K562 (cell line): Measurements from ENCODE around the gene MBD3. TPM values are rescaled to one million over a fixed set of nuclear protein-coding genes. Genes with fewer than 3 reads are reported as not detected.

Experiments
- ATAC-seq: fragments of 200-7000 bp; cut with Tn5 transposase; 3 replicates; pipeline ENCODE4 v1.9.1; 2020; ENCODE audit warnings: moderate library complexity
- Bru-seq: library from RNA; stranded (reverse); fragments of 400-500 nt; gene quantifications from one replicate; lab custom pipeline; 2021; lab: Mats Ljungman, UMichigan
- BruChase-seq, 2 experiments: library from RNA; stranded (reverse); fragments of 400-500 nt; gene quantifications; one replicate each; lab custom pipeline; 2021; lab: Mats Ljungman, UMichigan
- BruUV-seq: library from RNA; stranded (reverse); fragments of 400-500 nt; replicated peaks from 2 replicates; lab custom pipeline; 2021; lab: Mats Ljungman, UMichigan
- CTCF ChIA-PET: fragments of 300-600 bp; formaldehyde crosslinking; extraction: SDS; loops from one replicate; lab custom pipeline; 2021; ENCODE audit warnings: low intra/inter-chr PET ratio; lab: Yijun Ruan, JAX
- POLR2A ChIA-PET: fragments of 300-600, 350-650 bp; sonication (Branson Sonifier 250); formaldehyde crosslinking; extraction: SDS; loops from one replicate; lab custom pipeline; 2021; ENCODE audit warnings: antibody characterized with exemption, inconsistent platforms; lab: Yijun Ruan, JAX
- DNase-seq, 4 experiments: peaks; one replicate each; pipeline versions ENCODE4 v3.0.0 to v3.0.0-alpha.2; 2011 to 2018; ENCODE audit warnings: low spot score in 3 of 4, mixed read lengths in 3 of 4; ENCODE audit errors: extremely low read depth in 1 of 4
- FAIRE-seq: peaks from 2 replicates; lab custom pipeline; 2011; peaks lifted over from hg19 to GRCh38; lab: Jason Lieb, UNC
- H2AFZ ChIP-seq: 2 replicates; pipeline ENCODE4 v1.6.0; 2011; ENCODE audit warnings: low read depth, low read length, control low read depth, inconsistent platforms
- H3K27ac ChIP-seq: fragments of 200-600 bp; 3 replicates; pipeline ENCODE4 v1.8.0; 2011; ENCODE audit warnings: low read depth, mild to moderate bottlenecking, control low read depth, inconsistent platforms, low read length, moderate library complexity, mixed read lengths; ENCODE audit errors: extremely low read depth
- H3K27me3 ChIP-seq, 2 experiments: fragments of 300-600 bp in 1 of 2; 2 replicates in 1 of 2; 3 replicates in 1 of 2; pipeline versions ENCODE4 v1.6.0 to v1.8.0; 2011; ENCODE audit warnings: inconsistent platforms in 2 of 2, low read length in 2 of 2, mild to moderate bottlenecking in 1 of 2, mixed read lengths in 1 of 2, moderate library complexity in 1 of 2; ENCODE audit not compliant: control insufficient read depth in 2 of 2, insufficient read depth in 2 of 2
- H3K36me3 ChIP-seq: fragments of 300-600 bp; 3 replicates; pipeline ENCODE4 v1.8.0; 2011; ENCODE audit warnings: mild to moderate bottlenecking, low read length, inconsistent platforms; ENCODE audit not compliant: control insufficient read depth, insufficient read depth
- H3K4me1 ChIP-seq, 2 experiments: fragments of 200-600 bp in 1 of 2; replicated peaks in 1 of 2; 2 replicates in 1 of 2; 3 replicates in 1 of 2; pipeline versions ENCODE4 v1.5.1 to v1.8.0; 2011; ENCODE audit warnings: inconsistent platforms in 2 of 2, low read length in 2 of 2, mild to moderate bottlenecking in 1 of 2, mixed read lengths in 1 of 2, moderate library complexity in 1 of 2; ENCODE audit not compliant: control insufficient read depth in 2 of 2, insufficient read depth in 2 of 2
- H3K4me2 ChIP-seq: 2 replicates; pipeline ENCODE4 v1.6.1; 2011; ENCODE audit warnings: low read length, control low read depth, inconsistent platforms, mixed read lengths; ENCODE audit not compliant: insufficient read depth
- H3K4me3 ChIP-seq: fragments of 200-600 bp; sonication (generic), shearing (Covaris generic); 2 replicates; pipeline ENCODE4 v1.5.1; 2016; ENCODE audit warnings: control low read depth, inconsistent platforms
- H3K79me2 ChIP-seq: fragments of 200-600 bp; 3 replicates; pipeline ENCODE4 v1.8.0; 2011; ENCODE audit warnings: low read length, inconsistent platforms; ENCODE audit not compliant: control insufficient read depth, insufficient read depth
- H3K9ac ChIP-seq, 2 experiments: 2 replicates each; pipeline versions ENCODE4 v1.6.0 to v1.6.1; 2011; ENCODE audit warnings: low read depth in 2 of 2, low read length in 2 of 2, control low read depth in 1 of 2, inconsistent platforms in 1 of 2, mild to moderate bottlenecking in 1 of 2, mixed read lengths in 1 of 2; ENCODE audit not compliant: insufficient read depth in 1 of 2
- H3K9me1 ChIP-seq: one replicate; pipeline ENCODE4 v1.6.0; 2011; ENCODE audit warnings: inconsistent platforms, mild to moderate bottlenecking, low read length, moderate library complexity; ENCODE audit not compliant: control insufficient read depth, insufficient read depth
- H3K9me3 ChIP-seq: replicated peaks from 2 replicates; pipeline ENCODE4 v1.5.1; 2011; ENCODE audit warnings: low read depth, low read length, inconsistent platforms; ENCODE audit not compliant: control insufficient read depth, insufficient read depth
- H4K20me1 ChIP-seq: replicated peaks from 2 replicates; pipeline ENCODE4 v1.6.1; 2011; ENCODE audit warnings: low read length, inconsistent platforms, mixed read lengths; ENCODE audit not compliant: control insufficient read depth, insufficient read depth
- ARID1B ChIP-seq: fragments of 450-650 bp; IDR thresholded peaks from 2 replicates; pipeline ENCODE4 v1.6.1; 2016; ENCODE audit warnings: antibody characterized with exemption, mild to moderate bottlenecking, inconsistent platforms
- HIVEP1 ChIP-seq: fragments of 250-450 bp; sonication (Bioruptor Pico); IDR thresholded peaks from 2 replicates; pipeline ENCODE4 v1.4.0; 2020; ENCODE audit warnings: mild to moderate bottlenecking
- HOXB6 ChIP-seq: fragments of 250-450 bp; sonication (Bioruptor Pico); IDR thresholded peaks from 2 replicates; pipeline ENCODE4 v1.5.1; 2022; ENCODE audit warnings: mild to moderate bottlenecking, borderline replicate concordance
- NFYB ChIP-seq: IDR thresholded peaks from 2 replicates; pipeline ENCODE4 v1.6.1; 2011; ENCODE audit warnings: mild to moderate bottlenecking, moderate library complexity; ENCODE audit not compliant: insufficient read length; ENCODE audit errors: extremely low read depth
- ZC3H4 ChIP-seq: sonication (generic); formaldehyde crosslinking; IDR thresholded peaks from 2 replicates; pipeline ENCODE4 v1.9.0; 2021; ENCODE audit warnings: missing genetic modification reagents, borderline replicate concordance
- ZNF184 ChIP-seq: sonication (generic); formaldehyde crosslinking; IDR thresholded peaks from 2 replicates; pipeline ENCODE4 v1.5.0; 2020; ENCODE audit warnings: missing genetic modification reagents
- WGBS: fragments of 100-300 bp; shearing (Covaris generic); methylation state at CpG from one replicate; pipeline ENCODE4 v1.1.6; 2016; ENCODE audit warnings: low coverage, mixed read lengths; ENCODE audit not compliant: insufficient coverage; ENCODE audit errors: missing lambda C conversion rate; 5-methylcytosine and 5-hydroxymethylcytosine counted together
- in situ Hi-C: fragments of 300-500 bp; cut with MboI; formaldehyde crosslinking; loops from 4 replicates; pipeline ENCODE4 v1.15.0; 2018; ENCODE audit warnings: inconsistent platforms, mixed read lengths
- intact Hi-C: fragments of 100-400 bp; cut with micrococcal nuclease; formaldehyde crosslinking; loops from 2 replicates; pipeline ENCODE4 v1.14.2; 2022
- long read RNA-seq, 3 experiments: library from polyadenylated mRNA in 2 of 3; library from RNA in 1 of 3; unstranded in 2 of 3; stranded (forward) in 1 of 3; transcript quantifications; one replicate each; pipeline ENCODE4 v2.0.0, GENCODE V29; 2019 to 2022
- polyA minus RNA-seq, 3 experiments: library from RNA; depleted of rRNA, polyadenylated mRNA; stranded (reverse); fragments of >200 nt; gene quantifications; 2 replicates each; pipeline ENCODE4 v1.2.3, GENCODE V29; 2011
- polyA plus RNA-seq, 8 experiments: library from polyadenylated mRNA; depleted of rRNA in 4 of 8; stranded (reverse) in 5 of 8; unstranded in 3 of 8; fragments of >200 nt; fragmentation: Nextera tagmentation in 2 of 8; fragmentation: Illumina TruSeq in 1 of 8; extraction: Ambion mirVana in 2 of 8; extraction: Trizol in 1 of 8; gene quantifications; 2 replicates each; pipeline versions ENCODE4 v1.2.1 to v1.2.3, GENCODE V29; 2011 to 2014; ENCODE audit warnings: inconsistent platforms in 1 of 8, missing spikeins in 1 of 8
- total RNA-seq, 7 experiments: library from RNA; depleted of rRNA in 6 of 7; stranded (reverse); fragments of >200 nt in 6 of 7; fragmentation: Illumina TruSeq in 2 of 7; extraction: Trizol in 2 of 7; gene quantifications; 2 replicates each; pipeline versions ENCODE4 v1.2.1 to v1.2.3, GENCODE V29; 2011 to 2021; ENCODE audit warnings: low replicate concordance in 1 of 7
- TF ChIP-seq, protein P1 (sequence below): IDR thresholded peaks from 2 replicates; pipeline ENCODE4 v1.6.1; 2016; ENCODE audit warnings: missing genetic modification characterization, missing compliant biosample characterization
- TF ChIP-seq, protein P2 (sequence below): fragments of 450-650 bp; formaldehyde crosslinking; IDR thresholded peaks from 2 replicates; pipeline ENCODE4 v1.4.0; 2020; ENCODE audit warnings: mild to moderate bottlenecking, moderate library complexity
- TF ChIP-seq, protein P3 (sequence below): fragments of 200-800 bp; sonication (Bioruptor generic); IDR thresholded peaks from 2 replicates; pipeline ENCODE4 v1.6.1; 2017; ENCODE audit warnings: missing genetic modification characterization, missing compliant biosample characterization

The MBD3 gene, protein sequence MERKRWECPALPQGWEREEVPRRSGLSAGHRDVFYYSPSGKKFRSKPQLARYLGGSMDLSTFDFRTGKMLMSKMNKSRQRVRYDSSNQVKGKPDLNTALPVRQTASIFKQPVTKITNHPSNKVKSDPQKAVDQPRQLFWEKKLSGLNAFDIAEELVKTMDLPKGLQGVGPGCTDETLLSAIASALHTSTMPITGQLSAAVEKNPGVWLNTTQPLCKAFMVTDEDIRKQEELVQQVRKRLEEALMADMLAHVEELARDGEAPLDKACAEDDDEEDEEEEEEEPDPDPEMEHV
- 89.8 and 204 TPM in 2 replicates for total RNA-seq (2011; cell fraction: chromatin; rRNA removed; ENCODE audit: low replicate concordance)
- total RNA-seq (2011; cell fraction: nucleolus; rRNA removed) = 153 TPM in 2 replicates
- 99.7 and 106 TPM in 2 replicates for total RNA-seq (2011; cell fraction: nucleoplasm; rRNA removed)
- total RNA-seq (2014; rRNA removed) (135 and 157 TPM in 2 replicates), total RNA-seq (2014; rRNA removed; fragmentation: Illumina TruSeq; extraction: Trizol) (11.4 and 12.6 TPM in 2 replicates), total RNA-seq (2015; rRNA removed; fragmentation: Illumina TruSeq; extraction: Trizol) (51.9 and 62.9 TPM in 2 replicates), total RNA-seq (2021) (114 and 137 TPM in 2 replicates), polyA plus RNA-seq (2011; rRNA removed) (30.9 and 37.9 TPM in 2 replicates), polyA plus RNA-seq (2014; fragmentation: Illumina TruSeq; extraction: Trizol) (7.7 and 39.8 TPM in 2 replicates), polyA plus RNA-seq (2014; fragmentation: Nextera tagmentation; extraction: Ambion mirVana) (under 1 TPM; 0.24 to 0.52 TPM), polyA plus RNA-seq (2014; rRNA removed) (94.4 and 103 TPM in 2 replicates), polyA minus RNA-seq (2011; rRNA and poly(A)+ RNA removed) (35.8 and 69.0 TPM in 2 replicates), Bru-seq, nascent RNA (percentile 55 among the genes with signal in this experiment), BruChase-seq, experiment 1, labeled RNA remaining after a 2-hour chase (percentile 66 among the genes with signal in this experiment), BruChase-seq, experiment 2, labeled RNA remaining after a 6-hour chase (percentile 76 among the genes with signal in this experiment)
- polyA plus RNA-seq (2011; cell fraction: cytosol; rRNA removed) = 58.0 and 173 TPM in 2 replicates
- 66.0 and 127 TPM in 2 replicates for polyA plus RNA-seq (2011; cell fraction: nucleus; rRNA removed)
- 65.7 and 74.0 TPM in 2 replicates for polyA plus RNA-seq (2012)
- polyA minus RNA-seq (2011; cell fraction: cytosol; rRNA and poly(A)+ RNA removed) = 99.0 and 105 TPM in 2 replicates
- 27.9 and 29.1 TPM in 2 replicates for polyA minus RNA-seq (2011; cell fraction: nucleus; rRNA and poly(A)+ RNA removed)
- long read RNA-seq, experiment 1, full-length matches to known transcripts = 432 of 745 reads
- long read RNA-seq, experiment 1, partial matches to known transcripts = 267 of 745 reads
- long read RNA-seq, experiment 1, other reads (novel, unspliced or antisense) = 46 of 745 reads
- long read RNA-seq, experiment 2, full-length matches to known transcripts = 34 of 124 reads
- long read RNA-seq, experiment 2, partial matches to known transcripts = 60 of 124 reads
- long read RNA-seq, experiment 2, other reads (novel, unspliced or antisense) = 30 of 124 reads
- long read RNA-seq, experiment 3, partial matches to known transcripts = 4 of 13 reads
- long read RNA-seq, experiment 3, other reads (novel, unspliced or antisense) = 8 of 13 reads

DNA sequence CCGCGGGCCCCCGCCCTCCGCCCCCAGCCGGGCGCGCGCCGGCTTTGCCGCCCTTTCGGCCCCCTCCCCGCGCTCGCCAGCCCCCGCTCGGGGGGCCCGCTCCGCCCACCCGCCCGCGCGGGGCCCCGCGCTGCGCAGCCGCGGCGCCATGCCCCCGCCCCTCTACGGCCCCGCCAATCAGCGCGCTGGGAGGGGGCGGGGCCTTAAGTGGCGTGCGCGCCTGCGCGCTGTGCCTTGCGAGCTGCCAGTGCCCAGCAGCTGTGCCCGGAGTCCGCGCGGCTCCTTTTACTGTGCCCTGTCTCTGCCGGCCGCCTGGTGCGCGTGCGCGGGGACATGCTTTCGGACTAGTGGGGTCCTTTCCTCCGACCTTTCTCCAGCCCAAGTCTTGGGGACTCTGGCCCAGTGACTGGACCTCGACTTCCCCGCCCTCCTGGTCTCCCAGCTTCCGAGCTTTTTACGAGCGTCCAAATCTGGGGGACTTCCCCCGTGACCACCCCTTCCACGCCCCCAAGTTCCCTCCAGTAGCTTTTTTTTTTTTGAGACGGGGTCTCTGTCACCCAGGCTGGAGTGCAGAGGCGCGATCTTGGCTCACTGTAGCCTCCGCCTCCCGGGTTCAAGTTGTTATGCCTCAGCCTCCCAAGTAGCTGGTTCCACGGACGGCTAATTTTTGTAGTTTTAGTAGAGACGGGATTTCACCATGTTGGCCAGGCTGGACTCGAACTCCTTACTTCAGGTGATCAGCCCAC is at the start of gene MBD3:
Gene MBD3 (minus strand): TSS at position 111 of the 746 bp plus-strand sequence. CDS start 234 bp downstream, outside the sequence.
- H4K20me1 ChIP-seq = 0 out of 2 replicates have a peak, but pooled peaks cover 8% of the 10 kb centered on the region
- H3K27ac ChIP-seq = peak within 1 kb of the TSS; percentile 95
- DNase-seq = peak; percentile 91 to 99 (median 98)
- peak within 1 kb of the TSS; percentile 98 for H3K4me2 ChIP-seq
- H3K4me1 ChIP-seq = peaks cover 15 to 40% of the 10 kb centered on the region in 2 experiments
- CTCF ChIA-PET = interaction anchor here (0.7 kb wide), 2 partner anchors 57 to 80 kb away, joined by 3 to 4 read pairs; no protein-coding TSS in a partner anchor
- peak; percentile 80 for ATAC-seq
- H2AFZ ChIP-seq = peak within 1 kb of the TSS; percentile 90
- H3K36me3 ChIP-seq = peaks cover 55% of the 10 kb centered on the region; the same call in 2 of the 3 replicates
- intact Hi-C loops = no loop called here
- H3K9me1 ChIP-seq = no peaks in the 10 kb centered on the region
- no peaks in the 10 kb centered on the region for H3K9me3 ChIP-seq
- BruUV-seq = no TSS peak
- no peak for FAIRE-seq
- no peaks in the 10 kb centered on the region for H3K27me3 ChIP-seq
- in situ Hi-C loops = no loop called here
- H3K4me3 ChIP-seq = peak within 1 kb of the TSS; percentile 92
- peaks cover 47% of the 10 kb centered on the region for H3K79me2 ChIP-seq
- POLR2A ChIA-PET = interaction anchor here (1.0 to 6.6 kb wide), 5 partner anchors 8 to 59 kb away, joined by 3 to 40 read pairs (median 5); partner anchors contain the start of genes TCF3 and UQCR11
- 3% methylated on average over 28 of the region's 68 CpGs for WGBS
- H3K9ac ChIP-seq = peak within 1 kb of the TSS; percentile 100
- TF ChIP-seq NFYB = peak; percentile 63
- TF ChIP-seq, protein P1, sequence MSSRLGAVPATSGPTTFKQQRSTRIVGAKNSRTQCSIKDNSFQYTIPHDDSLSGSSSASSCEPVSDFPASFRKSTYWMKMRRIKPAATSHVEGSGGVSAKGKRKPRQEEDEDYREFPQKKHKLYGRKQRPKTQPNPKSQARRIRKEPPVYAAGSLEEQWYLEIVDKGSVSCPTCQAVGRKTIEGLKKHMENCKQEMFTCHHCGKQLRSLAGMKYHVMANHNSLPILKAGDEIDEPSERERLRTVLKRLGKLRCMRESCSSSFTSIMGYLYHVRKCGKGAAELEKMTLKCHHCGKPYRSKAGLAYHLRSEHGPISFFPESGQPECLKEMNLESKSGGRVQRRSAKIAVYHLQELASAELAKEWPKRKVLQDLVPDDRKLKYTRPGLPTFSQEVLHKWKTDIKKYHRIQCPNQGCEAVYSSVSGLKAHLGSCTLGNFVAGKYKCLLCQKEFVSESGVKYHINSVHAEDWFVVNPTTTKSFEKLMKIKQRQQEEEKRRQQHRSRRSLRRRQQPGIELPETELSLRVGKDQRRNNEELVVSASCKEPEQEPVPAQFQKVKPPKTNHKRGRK (tag) = no peak
- TF ChIP-seq ZC3H4 (CRISPR knock-in tag) = no peak
- TF ChIP-seq, protein P2, sequence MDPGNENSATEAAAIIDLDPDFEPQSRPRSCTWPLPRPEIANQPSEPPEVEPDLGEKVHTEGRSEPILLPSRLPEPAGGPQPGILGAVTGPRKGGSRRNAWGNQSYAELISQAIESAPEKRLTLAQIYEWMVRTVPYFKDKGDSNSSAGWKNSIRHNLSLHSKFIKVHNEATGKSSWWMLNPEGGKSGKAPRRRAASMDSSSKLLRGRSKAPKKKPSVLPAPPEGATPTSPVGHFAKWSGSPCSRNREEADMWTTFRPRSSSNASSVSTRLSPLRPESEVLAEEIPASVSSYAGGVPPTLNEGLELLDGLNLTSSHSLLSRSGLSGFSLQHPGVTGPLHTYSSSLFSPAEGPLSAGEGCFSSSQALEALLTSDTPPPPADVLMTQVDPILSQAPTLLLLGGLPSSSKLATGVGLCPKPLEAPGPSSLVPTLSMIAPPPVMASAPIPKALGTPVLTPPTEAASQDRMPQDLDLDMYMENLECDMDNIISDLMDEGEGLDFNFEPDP (CRISPR knock-in tag) = no peak
- TF ChIP-seq HIVEP1 (CRISPR knock-in tag) = no peak
- no peak for TF ChIP-seq HOXB6 (CRISPR knock-in tag)
- no peak for TF ChIP-seq ZNF184 (CRISPR knock-in tag)
- 0 out of 2 replicates have a peak, but pooled peaks have one; percentile 8 for TF ChIP-seq ARID1B
- TF ChIP-seq, protein P3, sequence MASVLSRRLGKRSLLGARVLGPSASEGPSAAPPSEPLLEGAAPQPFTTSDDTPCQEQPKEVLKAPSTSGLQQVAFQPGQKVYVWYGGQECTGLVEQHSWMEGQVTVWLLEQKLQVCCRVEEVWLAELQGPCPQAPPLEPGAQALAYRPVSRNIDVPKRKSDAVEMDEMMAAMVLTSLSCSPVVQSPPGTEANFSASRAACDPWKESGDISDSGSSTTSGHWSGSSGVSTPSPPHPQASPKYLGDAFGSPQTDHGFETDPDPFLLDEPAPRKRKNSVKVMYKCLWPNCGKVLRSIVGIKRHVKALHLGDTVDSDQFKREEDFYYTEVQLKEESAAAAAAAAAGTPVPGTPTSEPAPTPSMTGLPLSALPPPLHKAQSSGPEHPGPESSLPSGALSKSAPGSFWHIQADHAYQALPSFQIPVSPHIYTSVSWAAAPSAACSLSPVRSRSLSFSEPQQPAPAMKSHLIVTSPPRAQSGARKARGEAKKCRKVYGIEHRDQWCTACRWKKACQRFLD (CRISPR knock-in tag) = 0 out of 2 replicates have a peak, but pooled peaks have one; percentile 11
